ENCODE data around the gene DPEP3.

DPEP3 gene

DNA sequence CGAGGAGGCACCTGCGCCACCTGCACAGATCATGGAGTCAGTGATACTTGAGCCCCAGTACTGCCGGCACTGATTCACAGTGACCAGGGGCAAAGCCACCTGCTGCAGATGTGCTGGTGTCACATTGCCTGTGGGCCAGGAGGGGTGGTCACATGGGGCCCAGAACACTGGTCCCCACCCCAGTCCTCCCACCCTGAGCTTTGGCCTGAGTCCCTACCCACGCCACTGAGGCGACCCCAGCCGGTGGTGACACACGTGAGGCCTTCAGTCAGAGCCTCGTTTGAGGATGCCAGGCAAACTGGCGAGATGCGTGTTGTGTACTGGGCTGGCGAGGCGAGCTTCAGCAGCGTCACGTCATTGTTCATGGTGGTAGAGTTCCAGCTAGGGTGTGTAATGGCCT lies 50.1 kb downstream of the DPEP3 start:
- DNase-seq: no peak

DNA sequence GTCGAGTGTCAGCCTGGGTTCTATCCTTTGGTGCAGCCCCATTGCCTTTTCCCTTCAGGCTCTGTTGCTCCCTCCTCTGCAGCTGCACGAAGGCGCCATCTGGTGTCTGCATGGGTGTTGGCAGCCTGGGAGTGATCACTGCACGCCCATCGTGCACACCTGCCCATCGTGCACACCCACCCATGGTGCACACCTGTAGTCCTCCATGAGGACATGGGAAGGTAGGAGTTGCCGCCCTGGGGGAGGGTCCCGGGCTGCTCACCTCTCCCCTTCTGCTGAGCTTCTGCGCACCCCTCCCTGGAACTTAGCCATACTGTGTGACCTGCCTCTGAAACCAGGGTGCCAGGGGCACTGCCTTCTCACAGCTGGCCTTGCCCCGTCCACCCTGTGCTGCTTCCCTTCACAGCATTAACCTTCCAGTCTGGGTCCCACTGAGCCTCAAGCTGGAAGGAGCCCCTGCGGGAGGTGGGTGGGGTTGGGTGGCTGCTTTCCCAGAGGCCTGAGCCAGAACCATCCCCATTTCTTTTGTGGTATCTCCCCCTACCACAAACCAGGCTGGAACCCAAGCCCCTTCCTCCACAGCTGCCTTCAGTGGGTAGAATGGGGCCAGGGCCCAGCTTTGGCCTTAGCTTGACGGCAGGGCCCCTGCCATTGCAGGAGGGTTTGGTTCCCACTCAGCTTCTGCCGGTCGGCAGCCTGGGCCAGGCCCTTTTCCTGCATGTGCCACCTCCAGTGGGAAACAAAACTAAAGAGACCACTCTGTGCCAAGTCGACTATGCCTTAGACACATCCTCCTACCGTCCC lies 51.5 kb downstream of the DPEP3 start:
- peak; percentile 58 for DNase-seq

DNA sequence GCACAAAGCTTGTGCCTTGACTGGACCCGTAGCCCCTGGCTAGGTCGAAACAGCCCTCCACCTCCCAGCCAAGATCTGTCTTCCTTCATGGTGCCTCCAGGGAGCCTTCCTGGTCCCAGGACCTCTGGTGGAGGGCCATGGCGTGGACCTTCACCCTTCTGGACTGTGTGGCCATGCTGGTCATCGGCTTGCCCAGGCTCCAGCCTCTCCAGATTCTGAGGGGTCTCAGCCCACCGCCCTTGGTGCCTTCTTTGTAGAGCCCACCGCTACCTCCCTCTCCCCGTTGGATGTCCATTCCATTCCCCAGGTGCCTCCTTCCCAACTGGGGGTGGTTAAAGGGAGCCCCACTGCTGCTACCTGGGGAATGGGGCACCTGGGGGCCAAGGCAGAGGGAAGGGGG lies 52.2 kb downstream of the DPEP3 start:
- no peak for DNase-seq

DNA sequence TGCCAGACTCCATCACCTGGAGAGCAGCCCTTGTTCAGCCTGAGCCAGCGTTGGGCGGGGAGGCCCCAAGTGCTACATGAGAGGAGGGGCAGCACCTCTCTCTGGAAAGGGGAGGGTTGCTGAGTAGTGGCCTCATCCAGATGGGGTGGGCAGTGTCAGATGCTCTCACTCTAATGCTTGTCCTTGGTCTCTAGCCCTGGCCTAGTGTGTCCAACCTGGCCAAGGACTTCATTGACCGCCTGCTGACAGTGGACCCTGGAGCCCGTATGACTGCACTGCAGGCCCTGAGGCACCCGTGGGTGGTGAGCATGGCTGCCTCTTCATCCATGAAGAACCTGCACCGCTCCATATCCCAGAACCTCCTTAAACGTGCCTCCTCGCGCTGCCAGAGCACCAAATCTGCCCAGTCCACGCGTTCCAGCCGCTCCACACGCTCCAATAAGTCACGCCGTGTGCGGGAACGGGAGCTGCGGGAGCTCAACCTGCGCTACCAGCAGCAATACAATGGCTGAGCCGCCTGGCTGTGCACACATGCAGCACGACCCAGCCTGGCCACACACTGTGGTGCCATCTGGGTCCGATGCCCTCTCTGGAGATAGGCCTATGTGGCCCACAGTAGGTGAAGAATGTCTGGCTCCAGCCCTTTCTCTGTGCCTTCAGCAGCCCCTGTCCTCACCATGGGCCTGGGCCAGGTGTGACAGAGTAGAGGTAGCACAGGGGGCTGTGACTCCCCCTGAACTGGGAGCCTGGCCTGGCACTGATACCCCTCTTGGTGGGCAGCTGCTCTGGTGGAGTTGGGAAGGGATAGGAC lies 53.0 kb downstream of the DPEP3 start:
- no peak for DNase-seq

DNA sequence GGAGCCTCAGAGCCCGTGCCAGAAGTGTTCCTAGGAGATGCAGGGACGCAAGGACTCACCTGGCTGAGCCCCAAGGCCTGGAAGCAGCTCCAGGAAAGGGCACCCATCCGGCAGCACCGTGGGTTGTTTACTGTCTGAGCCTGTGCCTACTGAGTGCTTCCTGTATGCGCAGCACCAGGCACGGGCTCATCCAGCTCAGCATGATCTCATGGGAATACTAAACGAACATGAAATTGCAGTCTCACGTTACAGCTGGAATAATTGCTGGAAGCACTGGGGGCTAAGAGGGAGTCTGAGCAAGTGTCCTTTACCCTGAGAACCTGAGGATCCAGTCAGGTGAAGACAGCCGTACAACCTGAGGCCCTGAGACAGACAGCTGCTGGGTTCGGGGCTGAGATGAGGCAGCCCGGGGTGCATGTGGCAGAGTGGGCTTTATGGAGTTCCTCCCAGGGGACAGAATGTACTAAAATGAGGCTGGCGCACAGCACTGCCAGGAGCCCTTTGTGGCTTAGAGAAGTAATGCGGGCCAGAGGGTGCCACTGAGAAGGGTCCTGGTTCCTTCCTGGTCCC lies 54.0 kb downstream of the DPEP3 start:
- DNase-seq: no peak

Measured in fibroblast of skin of back (primary cell).